Common myeloid progenitor, CD34-positive (primary cell): ENCODE measurements around the gene ZNF660. TPM values are rescaled to one million over a fixed set of nuclear protein-coding genes. Genes with fewer than 3 reads are reported as not detected.
A peak's percentile ranks its signal among the peaks of the same experiment; 100 is the strongest.
"Not testable (repeated sequence)": the region's sequence is repeated elsewhere in the genome, so short reads cannot be mapped to it uniquely, and the experiment has no call there.

Experiments
- CTCF ChIA-PET: fragments of 350-600 bp; sonication (Branson Sonifier 250); formaldehyde crosslinking; loops from one replicate; lab custom pipeline; 2021; ENCODE audit warnings: antibody characterized with exemption; lab: Charles Lee
- POLR2A ChIA-PET: fragments of 350-600 bp; sonication (Branson Sonifier 250); formaldehyde crosslinking; loops from one replicate; lab custom pipeline; 2021; ENCODE audit warnings: antibody characterized with exemption; lab: Charles Lee
- DNase-seq, 3 donors: peaks; one replicate each; pipeline versions ENCODE4 v3.0.0 to v3.0.0-alpha.2; 2013
- H3K27ac ChIP-seq, 2 experiments: 1 replicate in 1 of 2; 2 replicates in 1 of 2; pipeline ENCODE4 v1.7.0; 2013; ENCODE audit warnings: inconsistent platforms in 2 of 2, low read length in 2 of 2, mild to moderate bottlenecking in 2 of 2, low read depth in 1 of 2, moderate library complexity in 1 of 2; ENCODE audit not compliant: severe bottlenecking in 2 of 2, insufficient read depth in 1 of 2, poor library complexity in 1 of 2
- H3K27me3 ChIP-seq, 5 experiments: replicated peaks in 2 of 5; 1 replicate in 3 of 5; 2 replicates in 2 of 5; pipeline versions ENCODE4 v1.6.1 to v1.7.0; 2013; ENCODE audit warnings: low read length in 4 of 5, mild to moderate bottlenecking in 2 of 5, moderate library complexity in 2 of 5, inconsistent platforms in 1 of 5; ENCODE audit not compliant: insufficient read depth in 5 of 5, control insufficient read depth in 4 of 5
- H3K36me3 ChIP-seq, 4 experiments: 1 replicate in 2 of 4; 2 replicates in 2 of 4; pipeline versions ENCODE4 v1.6.1 to v1.7.0; 2013; ENCODE audit warnings: low read length in 3 of 4, control low read depth in 1 of 4, mild to moderate bottlenecking in 1 of 4; ENCODE audit not compliant: control insufficient read depth in 4 of 4, insufficient read depth in 4 of 4
- H3K4me1 ChIP-seq, 4 experiments: 1 replicate in 3 of 4; 2 replicates in 1 of 4; pipeline versions ENCODE4 v1.6.1 to v1.7.1; 2013; ENCODE audit warnings: low read length in 3 of 4, mild to moderate bottlenecking in 3 of 4, control low read depth in 1 of 4, inconsistent platforms in 1 of 4, moderate library complexity in 1 of 4; ENCODE audit not compliant: control insufficient read depth in 4 of 4, insufficient read depth in 4 of 4; ENCODE audit errors: control extremely low read depth in 1 of 4
- H3K4me3 ChIP-seq, 7 experiments: 1 replicate in 4 of 7; 2 replicates in 3 of 7; pipeline versions ENCODE4 v1.5.1 to v1.7.0; 2013; ENCODE audit warnings: mild to moderate bottlenecking in 7 of 7, low read length in 6 of 7, moderate library complexity in 6 of 7, inconsistent platforms in 2 of 7, low read depth in 2 of 7, control low read depth in 1 of 7; ENCODE audit not compliant: insufficient read depth in 4 of 7, control insufficient read depth in 1 of 7; ENCODE audit errors: extremely low read depth in 1 of 7
- H3K9me3 ChIP-seq, 5 experiments: 1 replicate in 4 of 5; 2 replicates in 1 of 5; pipeline versions ENCODE4 v1.6.1 to v1.7.1; 2013; ENCODE audit warnings: low read length in 4 of 5, mild to moderate bottlenecking in 2 of 5, inconsistent platforms in 1 of 5, low read depth in 1 of 5, moderate library complexity in 1 of 5; ENCODE audit not compliant: control insufficient read depth in 4 of 5, insufficient read depth in 2 of 5; ENCODE audit errors: control extremely low read depth in 1 of 5
- WGBS: methylation state at CpG from one replicate; pipeline ENCODE4 v1.1.5; 2013; ENCODE audit not compliant: insufficient coverage; 5-methylcytosine and 5-hydroxymethylcytosine counted together
- polyA plus RNA-seq: library from polyadenylated mRNA; unstranded; fragments of 120-200 nt; gene quantifications from one replicate; pipeline ENCODE4 v1.2.1, GENCODE V29; 2013

The ZNF660 gene
- polyA plus RNA-seq: 9.7 TPM

- WGBS: 0% methylated on average over 39 of the region's 41 CpGs
- peaks cover 7 to 20% (median 14%) of the 10 kb centered on the region in 4 experiments for H3K4me1 ChIP-seq
- H3K36me3 ChIP-seq: peaks cover 30 to 38% (median 33%) of the 10 kb centered on the region in 4 experiments
- H3K4me3 ChIP-seq: peak within 1 kb of the TSS; percentile 50 to 97 (median 88)
- H3K9me3 ChIP-seq: peaks cover 11 to 41% (median 18%) of the 10 kb centered on the region in 5 experiments
- POLR2A ChIA-PET: interaction anchor here (0.6 to 0.8 kb wide), 2 partner anchors 41 to 100 kb away, joined by 4 to 5 read pairs; no protein-coding TSS in a partner anchor
- CTCF ChIA-PET: interaction anchor here (1.9 kb wide), 1 partner anchor 18 kb away, joined by 7 read pairs; no protein-coding TSS in a partner anchor
- peak; percentile 82 to 94 (median 91) for DNase-seq
- H3K27me3 ChIP-seq: peaks cover 0 to 6% (median 0%) of the 10 kb centered on the region in 5 experiments
- H3K27ac ChIP-seq: peak within 1 kb of the TSS; percentile 85 to 91
Measured at GRCh38 chr3:44584646-44585501, at the start of gene ZNF660. ZNF660 (plus strand) TSS chr3:44584964; CDS start chr3:44594194, 9,230 bp downstream.

GRCh38 chr3:44535364-44535763 lies 49.4 kb upstream of the ZNF660 start:
- no peak for DNase-seq
- H3K27me3 ChIP-seq: peaks cover 2 to 38% (median 9%) of the 10 kb centered on the region in 5 experiments
- CTCF ChIA-PET: no interaction called here

GRCh38 chr3:44544811-44545210 lies 40.0 kb upstream of the ZNF660 start:
- no CpG with 5 or more reads among the region's 1 CpG for WGBS

More at GRCh38 chr3:44535364-44535763, 49.4 kb upstream of the ZNF660 start:
- POLR2A ChIA-PET: no interaction called here
- Histone ChIP-seq H3K4me3 (no peak overlapping the region), H3K36me3 (no peaks in the 10 kb centered on the region), H3K27ac (no peak overlapping the region), H3K9me3 (no peaks in the 10 kb centered on the region), H3K4me1 (no peaks in the 10 kb centered on the region)
- no CpG with 5 or more reads among the region's 1 CpG for WGBS

GRCh38 chr3:44554626-44555592 lies 29.9 kb upstream of the ZNF660 start, which contains the start of gene ZKSCAN7:
ZKSCAN7 (plus strand) TSS chr3:44555193; CDS start chr3:44557048, 1,855 bp downstream.
- WGBS: 8% methylated on average over 56 of the region's 68 CpGs
- Histone ChIP-seq H3K27ac (peak within 1 kb of the TSS; percentile 37 to 65), H3K9me3 (peaks cover 0 to 22% (median 11%) of the 10 kb centered on the region in 5 experiments), H3K4me3 (peak within 1 kb of the TSS; percentile 68 to 95 (median 92)), H3K4me1 (peaks cover 6 to 13% (median 9%) of the 10 kb centered on the region in 4 experiments), H3K36me3 (peaks cover 0 to 31% (median 12%) of the 10 kb centered on the region in 4 experiments), H3K27me3 (no peaks in the 10 kb centered on the region)
- POLR2A ChIA-PET: no interaction called here
- DNase-seq: peak; percentile 24 to 74 (median 61)
- CTCF ChIA-PET: no interaction called here

More at GRCh38 chr3:44544811-44545210, 40.0 kb upstream of the ZNF660 start:
- H3K4me3 ChIP-seq, H3K4me1 ChIP-seq, H3K9me3 ChIP-seq, H3K27me3 ChIP-seq, DNase-seq, H3K36me3 ChIP-seq, H3K27ac ChIP-seq, CTCF ChIA-PET, POLR2A ChIA-PET: not testable (repeated sequence)

- no peaks in the 10 kb centered on the region for H3K27me3 ChIP-seq
- H3K9me3 ChIP-seq: peaks cover 0 to 28% (median 17%) of the 10 kb centered on the region in 5 experiments
- DNase-seq: peak in 2 of 3 donors; percentile 25 to 43
- H3K36me3 ChIP-seq: peaks cover 0 to 39% (median 17%) of the 10 kb centered on the region in 4 experiments
- H3K4me3 ChIP-seq: peak overlapping the region in 6 of 7 experiments; percentile 68 to 95 (median 90)
- peak overlapping the region; percentile 37 to 65 for H3K27ac ChIP-seq
- 0% methylated on average over 3 of the region's 5 CpGs for WGBS
- peaks cover 6 to 13% (median 9%) of the 10 kb centered on the region in 4 experiments for H3K4me1 ChIP-seq
- ChIA-PET POLR2A (no interaction called here), CTCF (no interaction called here)
Measured at GRCh38 chr3:44555723-44556122, 29.0 kb upstream of the ZNF660 start.

- peaks cover 6 to 13% (median 9%) of the 10 kb centered on the region in 4 experiments for H3K4me1 ChIP-seq
- H3K9me3 ChIP-seq: peaks cover 0 to 42% (median 25%) of the 10 kb centered on the region in 5 experiments
- ChIA-PET POLR2A (no interaction called here), CTCF (interaction anchor here (0.9 kb wide), 1 partner anchor 9 kb away, joined by 3 read pairs; no protein-coding TSS in a partner anchor)
- no peak overlapping the region for H3K4me3 ChIP-seq
- WGBS: over 99% methylated on average over 8 of the region's 9 CpGs
- H3K36me3 ChIP-seq: peaks cover 2 to 52% (median 20%) of the 10 kb centered on the region in 4 experiments
- H3K27ac ChIP-seq: no peak overlapping the region
- DNase-seq: no peak
- no peaks in the 10 kb centered on the region for H3K27me3 ChIP-seq
Measured at GRCh38 chr3:44557074-44557473, 27.7 kb upstream of the ZNF660 start.
